HG02588 (cell line): ENCODE data around the gene PBX3.

Source experiments
- ATAC-seq: cut with Tn5 transposase; IDR thresholded peaks from one replicate; pipeline ENCODE4 v1.9.1; 2021; ENCODE audit warnings: mild to moderate bottlenecking, moderate library complexity; ENCODE audit not compliant: unreplicated experiment

The PBX3 gene

GRCh38 chr9:125990186-125990792, 243.1 kb downstream of the PBX3 start:
- ATAC-seq = no peak

DNA sequence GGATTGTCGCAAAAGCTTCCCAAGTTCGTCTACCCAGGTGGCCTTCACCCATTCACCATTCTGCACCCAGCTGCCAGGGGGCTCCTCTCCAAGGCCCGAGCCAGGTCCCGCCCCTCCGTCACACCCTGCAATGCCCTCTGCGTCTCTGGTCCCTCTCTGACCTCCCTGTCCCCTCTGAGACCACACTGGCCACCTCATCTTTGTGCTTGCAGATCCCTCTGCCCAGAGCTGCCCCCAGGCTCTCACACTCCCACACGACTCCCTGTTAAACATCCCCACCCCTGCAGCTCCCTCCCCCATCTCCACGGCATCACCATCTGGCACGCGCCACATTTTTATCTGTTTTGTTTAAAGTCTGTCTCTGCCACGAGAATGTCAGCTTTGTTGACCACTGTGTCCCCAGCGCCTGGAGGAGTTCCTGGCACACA, 243.6 kb downstream of the PBX3 start:
- no peak for ATAC-seq

DNA sequence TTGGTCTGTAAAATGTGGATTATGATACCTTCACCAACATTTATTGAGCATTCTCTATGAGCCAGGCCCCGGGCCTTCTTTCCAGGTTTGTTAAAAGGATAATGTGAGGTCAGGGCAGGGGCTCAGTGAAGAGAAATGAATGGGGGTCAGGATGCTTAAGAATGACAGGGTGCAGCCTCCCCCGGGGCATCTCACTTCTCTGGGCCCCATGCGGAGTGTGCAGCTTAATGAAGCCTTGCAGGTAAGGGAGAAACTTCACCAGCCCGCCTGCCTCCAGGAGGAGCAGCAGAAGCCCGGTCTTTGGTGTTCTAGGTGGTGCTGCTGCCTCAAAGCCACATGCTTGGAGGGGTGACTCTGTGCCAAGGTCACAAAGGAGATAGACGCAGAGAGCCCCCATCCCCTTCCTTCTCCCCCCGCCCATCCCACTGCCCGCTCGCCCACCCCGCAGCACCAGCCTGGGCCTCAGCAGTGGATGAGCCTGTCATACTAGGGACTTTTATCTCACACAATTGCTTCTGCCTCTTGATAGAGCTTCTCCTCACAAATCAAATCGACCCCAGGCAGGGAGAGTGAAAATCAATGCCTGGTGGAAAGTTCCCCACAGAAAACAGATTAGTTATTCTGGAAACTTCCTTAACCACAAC, 244.8 kb downstream of the PBX3 start:
- no peak for ATAC-seq

DNA sequence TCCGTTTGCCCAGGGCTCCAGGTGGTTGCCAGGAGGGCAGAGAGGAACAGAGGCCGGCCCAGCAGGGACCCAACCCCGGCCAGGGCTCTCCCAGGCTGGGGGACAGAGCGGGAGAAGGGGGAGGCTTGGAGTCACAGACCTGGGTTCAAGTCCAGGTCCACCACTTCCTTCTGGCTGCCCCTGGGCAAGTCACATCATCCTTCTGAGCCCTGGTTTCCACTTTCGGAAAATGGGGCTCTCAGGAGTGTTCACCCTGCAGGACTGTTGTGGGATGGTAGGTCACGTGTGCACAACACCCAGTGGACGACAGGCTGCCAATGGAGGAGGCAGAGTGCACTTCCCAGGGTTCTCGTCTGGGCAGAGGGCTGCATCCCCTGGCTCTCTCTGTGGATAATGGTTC, 245.4 kb downstream of the PBX3 start:
- no peak for ATAC-seq

DNA sequence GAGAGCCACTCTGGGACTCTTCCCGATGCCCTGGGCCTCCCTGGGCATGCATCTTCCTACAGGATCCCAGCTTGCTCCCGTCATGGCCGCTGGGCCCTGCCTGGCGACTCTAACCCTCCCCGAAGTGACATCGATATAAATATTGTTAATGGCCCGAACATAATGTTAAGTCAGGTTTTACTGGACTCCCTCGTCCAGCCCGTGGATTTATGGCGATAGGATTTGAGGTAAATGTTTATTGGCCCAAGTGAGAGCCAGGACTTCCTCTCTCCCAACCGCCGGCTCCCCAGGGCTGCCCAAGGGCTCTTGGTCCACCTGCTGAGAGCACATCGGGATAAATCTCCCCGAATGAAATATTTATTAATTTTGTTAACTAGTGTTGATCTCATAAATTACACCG, 246.3 kb downstream of the PBX3 start:
- ATAC-seq = no peak

- no peak for ATAC-seq
Observed at GRCh38 chr9:125994066-125994943, 247.1 kb downstream of the PBX3 start.

- no peak for ATAC-seq
Observed at GRCh38 chr9:125995006-125995405, 247.8 kb downstream of the PBX3 start.

- no peak for ATAC-seq
Observed at GRCh38 chr9:125995706-125996105, 248.5 kb downstream of the PBX3 start.

DNA sequence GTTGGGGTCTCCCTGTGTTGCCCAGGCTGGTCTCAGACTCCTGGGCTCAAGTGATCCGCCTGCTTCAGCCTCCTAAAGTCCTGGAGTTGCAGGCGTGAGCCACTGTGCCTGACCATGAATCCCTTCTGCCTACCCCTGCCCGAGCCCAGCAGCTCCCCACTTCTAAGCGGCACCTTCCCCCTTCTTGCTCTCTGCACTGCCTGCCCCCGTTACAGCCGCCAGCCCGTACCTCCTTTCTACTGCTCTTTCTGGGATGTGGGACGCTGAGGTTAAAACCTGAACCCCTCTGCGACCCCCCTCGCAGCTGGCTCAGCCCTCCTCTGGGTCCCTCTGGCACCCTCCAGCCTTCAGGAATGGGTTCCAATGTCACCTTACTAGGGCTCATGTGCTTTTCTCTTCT, 249.6 kb downstream of the PBX3 start:
- ATAC-seq = no peak

GRCh38 chr9:125997196-125997823, 250.1 kb downstream of the PBX3 start:
- ATAC-seq = no peak

GRCh38 chr9:125998837-125999503, 251.8 kb downstream of the PBX3 start:
- no peak for ATAC-seq

GRCh38 chr9:125999504-125999881, 252.3 kb downstream of the PBX3 start:
- ATAC-seq = no peak

DNA sequence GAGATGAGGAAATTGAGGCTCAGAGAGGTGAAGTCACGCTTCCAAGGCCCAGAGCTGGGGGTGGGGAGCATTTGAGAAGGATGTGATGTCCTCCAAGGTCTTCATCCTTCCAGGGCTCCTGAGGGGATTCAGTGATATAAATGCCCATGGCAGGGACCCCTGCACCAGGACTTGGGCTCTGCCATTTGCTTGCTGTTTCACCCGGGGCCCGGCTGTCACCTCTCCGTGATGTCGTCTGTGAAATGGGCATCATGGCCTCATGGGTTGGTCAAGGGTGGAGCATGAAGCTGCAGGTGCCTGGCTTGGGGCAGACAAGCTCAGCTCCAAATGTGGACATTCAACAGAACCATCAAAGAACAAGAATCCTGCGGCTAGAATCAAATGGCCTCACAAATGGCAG, 253.1 kb downstream of the PBX3 start:
- ATAC-seq = no peak

DNA sequence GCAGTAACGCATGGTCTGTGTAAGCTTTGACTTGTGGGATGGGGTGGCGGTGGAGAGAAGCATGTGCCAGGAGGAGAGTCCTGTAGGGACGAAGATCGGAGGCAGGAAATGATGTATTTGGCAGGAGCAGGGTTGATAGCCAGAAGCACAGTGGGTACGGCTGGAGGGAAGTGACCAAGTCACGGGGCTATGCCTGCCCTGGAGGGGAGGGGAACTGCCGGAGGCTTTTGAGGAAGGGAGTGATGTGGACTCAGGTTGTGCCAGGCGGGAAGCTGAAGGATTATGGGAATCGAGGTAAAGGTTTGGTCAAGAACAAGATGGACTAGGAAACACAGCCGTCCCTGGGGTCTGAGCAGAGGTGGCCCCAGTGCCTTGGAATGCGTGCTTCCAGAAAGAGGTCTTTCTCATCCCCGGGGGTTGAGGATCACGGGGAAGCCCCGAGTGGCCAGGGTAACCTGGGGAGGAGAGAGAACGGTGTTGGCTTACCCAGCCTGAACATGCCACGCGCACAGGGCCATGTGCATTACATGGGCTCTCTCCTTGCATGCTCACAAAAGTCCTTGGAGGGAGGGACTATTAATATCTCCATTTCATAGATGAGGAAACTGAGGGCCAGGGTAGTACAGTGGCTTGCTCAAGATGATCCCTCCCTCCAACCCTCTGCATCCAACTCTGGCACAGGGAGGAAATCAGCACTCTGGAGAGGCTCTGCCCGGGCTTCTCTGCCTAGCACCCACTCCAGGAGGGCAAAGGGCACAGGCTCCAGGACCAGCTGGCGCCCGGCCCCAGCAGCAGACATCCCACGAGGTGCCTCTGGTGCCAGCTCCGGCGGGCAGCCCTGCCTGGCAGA, 253.8 kb downstream of the PBX3 start:
- no peak for ATAC-seq

DNA sequence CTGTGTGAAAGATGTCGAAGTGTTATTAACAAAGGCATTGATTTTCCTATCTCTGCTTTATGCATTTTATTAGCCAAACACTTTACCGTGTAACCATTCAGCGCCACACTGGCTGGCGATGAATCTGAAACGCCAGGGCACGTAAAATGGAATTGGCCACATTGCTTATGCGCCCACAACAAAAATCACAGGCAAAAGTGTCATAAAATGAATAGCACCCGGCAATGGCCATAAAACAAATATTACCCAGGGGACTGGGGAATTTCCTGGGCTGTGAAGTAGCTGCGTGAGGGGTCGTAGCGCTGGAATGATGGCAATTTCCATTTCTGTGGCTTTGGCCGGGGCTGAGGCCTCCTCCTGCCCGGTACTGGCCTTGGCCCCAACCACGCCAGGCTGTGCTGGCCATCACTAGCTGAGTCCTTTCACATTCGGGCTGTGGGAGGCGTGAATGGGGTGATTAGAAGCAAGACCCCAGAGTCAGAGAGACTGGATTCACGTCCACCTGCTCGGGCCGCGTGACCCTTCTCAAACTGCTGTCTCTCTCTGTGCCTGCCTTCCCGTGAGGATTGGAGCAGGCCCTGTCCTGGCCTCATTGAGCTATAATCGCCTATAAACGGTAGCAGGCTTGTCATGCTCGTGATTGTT, 254.5 kb downstream of the PBX3 start:
- ATAC-seq = no peak

DNA sequence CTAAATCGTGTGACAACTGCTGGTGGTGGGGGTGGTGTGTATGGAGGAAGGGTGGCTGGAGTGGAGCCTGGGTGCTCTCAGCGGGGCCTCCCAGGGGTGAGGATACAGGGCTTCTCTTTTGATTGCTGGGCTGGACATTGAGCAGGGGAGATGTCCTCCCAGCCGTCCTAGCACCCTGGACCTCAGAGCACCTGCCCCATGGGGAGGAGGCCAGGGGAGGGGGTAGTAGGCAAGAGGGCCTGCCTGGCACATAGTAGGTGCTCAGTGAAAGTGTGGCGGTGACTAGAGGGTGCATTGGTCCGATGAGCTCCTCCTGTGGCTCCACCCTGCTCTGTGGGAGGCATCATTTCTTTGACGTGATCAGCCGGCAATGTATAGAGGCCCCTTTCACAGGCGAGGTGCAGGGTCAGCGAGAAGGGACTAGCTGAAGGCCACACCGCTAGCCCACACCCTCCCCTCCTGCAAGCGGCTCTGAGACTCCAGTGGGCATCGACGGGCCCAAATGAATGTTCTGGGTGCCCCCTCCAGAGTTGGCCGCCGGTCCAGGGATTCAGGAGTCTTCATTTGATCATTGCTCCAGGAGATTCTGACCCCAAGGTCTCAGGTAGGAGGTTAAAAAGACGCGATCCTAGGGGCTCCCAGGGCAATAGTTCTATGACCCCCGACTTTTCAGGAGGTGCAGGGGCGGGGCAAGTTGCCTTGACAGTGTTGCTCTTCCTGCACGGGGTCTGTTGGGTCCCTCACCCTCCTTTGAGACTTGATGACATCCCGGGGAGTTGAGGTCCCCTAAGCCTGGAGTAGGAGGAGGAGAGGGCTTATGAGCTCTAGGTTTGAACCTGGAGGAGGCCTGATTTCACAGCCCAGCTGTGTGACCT, 255.5 kb downstream of the PBX3 start:
- no peak for ATAC-seq

GRCh38 chr9:126009047-126009446, 261.9 kb downstream of the PBX3 start:
- ATAC-seq = no peak

GRCh38 chr9:126014726-126015125, 267.6 kb downstream of the PBX3 start:
- no peak for ATAC-seq

DNA sequence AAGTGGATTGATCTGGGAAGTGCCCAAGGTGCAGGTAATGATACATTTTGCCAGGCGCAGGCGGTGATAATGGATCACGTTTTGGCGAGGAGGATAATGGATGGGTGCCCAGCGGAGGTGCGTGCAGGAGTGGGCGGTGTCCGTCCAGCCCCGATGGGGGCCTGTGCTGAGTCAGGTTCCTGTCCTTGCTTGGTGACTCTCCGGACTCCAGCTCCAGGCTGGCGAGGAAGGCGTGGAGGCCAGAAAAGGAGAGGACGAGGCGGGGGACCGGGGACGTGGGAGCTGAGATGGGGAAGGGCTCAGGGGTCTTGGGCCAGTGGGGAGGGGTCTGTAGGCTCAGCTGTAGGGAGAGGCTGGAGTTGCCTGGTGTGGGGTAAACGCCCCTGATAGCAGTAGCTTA, 268.3 kb downstream of the PBX3 start:
- ATAC-seq = no peak
